GM21723 (cell line): ENCODE measurements around the gene MYCBP2.
"Not testable (repeated sequence)": the region's sequence is repeated elsewhere in the genome, so short reads cannot be mapped to it uniquely, and the experiment has no call there.

Experiments used
- ATAC-seq: cut with Tn5 transposase; IDR thresholded peaks from one replicate; pipeline ENCODE4 v1.9.1; 2021; ENCODE audit warnings: mild to moderate bottlenecking, moderate library complexity; ENCODE audit not compliant: unreplicated experiment

The MYCBP2 gene

GRCh38 chr13:77337159-77337558, 10.3 kb upstream of the MYCBP2 start:
- ATAC-seq: no peak

GRCh38 chr13:77335543-77335942, 8.6 kb upstream of the MYCBP2 start:
- ATAC-seq: no peak

GRCh38 chr13:77333594-77333993, 6.7 kb upstream of the MYCBP2 start:
- no peak for ATAC-seq

GRCh38 chr13:77331421-77331820, 4.5 kb upstream of the MYCBP2 start:
- ATAC-seq: no peak

GRCh38 chr13:77329911-77330584, 3.2 kb upstream of the MYCBP2 start:
- ATAC-seq: no peak

GRCh38 chr13:77329133-77329910, 2.4 kb upstream of the MYCBP2 start:
- peak; percentile 65 for ATAC-seq

GRCh38 chr13:77328819-77329132, 1.9 kb upstream of the MYCBP2 start:
- peak; percentile 15 for ATAC-seq

- no peak for ATAC-seq
Observed at GRCh38 chr13:77325371-77325980, 1.4 kb downstream of the MYCBP2 start.

GRCh38 chr13:77323858-77324257, 3.0 kb downstream of the MYCBP2 start:
- no peak for ATAC-seq

GRCh38 chr13:77319536-77319935, 7.4 kb downstream of the MYCBP2 start:
- no peak for ATAC-seq

- ATAC-seq: no peak
Observed at GRCh38 chr13:77318741-77319140, 8.2 kb downstream of the MYCBP2 start.

- ATAC-seq: no peak
Observed at GRCh38 chr13:77316430-77316829, 10.5 kb downstream of the MYCBP2 start.

GRCh38 chr13:77315509-77315908, 11.4 kb downstream of the MYCBP2 start:
- ATAC-seq: not testable (repeated sequence)

- ATAC-seq: no peak
Observed at GRCh38 chr13:77313923-77314322, 13.0 kb downstream of the MYCBP2 start.

GRCh38 chr13:77312311-77312710, 14.6 kb downstream of the MYCBP2 start:
- ATAC-seq: no peak

GRCh38 chr13:77310579-77311279, 16.2 kb downstream of the MYCBP2 start:
- no peak for ATAC-seq

GRCh38 chr13:77310161-77310560, 16.7 kb downstream of the MYCBP2 start:
- ATAC-seq: no peak

- ATAC-seq: no peak
Observed at GRCh38 chr13:77309254-77309653, 17.6 kb downstream of the MYCBP2 start.

- no peak for ATAC-seq
Observed at GRCh38 chr13:77306458-77306857, 20.4 kb downstream of the MYCBP2 start.

GRCh38 chr13:77305266-77305665, 21.6 kb downstream of the MYCBP2 start:
- no peak for ATAC-seq

- ATAC-seq: peak; percentile 48
Observed at GRCh38 chr13:77300176-77301037, 26.5 kb downstream of the MYCBP2 start.
